Measurements from ENCODE around the gene IMMP2L. TPM values are rescaled to one million over a fixed set of nuclear protein-coding genes. Genes with fewer than 3 reads are reported as not detected.
"Not testable (repeated sequence)": the region's sequence is repeated elsewhere in the genome, so short reads cannot be mapped to it uniquely, and the experiment has no call there.

Gene IMMP2L
- total RNA-seq, 1 donor, result 19.9 TPM

- H3K4me1 ChIP-seq (ENCODE audit: insufficient read depth, low read length), result no peaks in the 10 kb centered on the region
- H3K36me3 ChIP-seq (ENCODE audit: insufficient read depth, low read length), result no peaks in the 10 kb centered on the region
- no peaks in the 10 kb centered on the region for H3K79me2 ChIP-seq (ENCODE audit: insufficient read depth, low read length)
- H3K27ac ChIP-seq (ENCODE audit: low read depth, low read length), result no peak overlapping the region
- no peak overlapping the region for H3K4me3 ChIP-seq (ENCODE audit: insufficient read depth, low read length)
- H4K20me1 ChIP-seq (ENCODE audit: insufficient read depth, low read length), result no peaks in the 10 kb centered on the region
- no peak overlapping the region for H3K4me2 ChIP-seq (ENCODE audit: insufficient read depth, low read length)
- DNase-seq (ENCODE audit: insufficient read length, low spot score, missing footprints), result no peak
- TF ChIP-seq, protein P1, sequence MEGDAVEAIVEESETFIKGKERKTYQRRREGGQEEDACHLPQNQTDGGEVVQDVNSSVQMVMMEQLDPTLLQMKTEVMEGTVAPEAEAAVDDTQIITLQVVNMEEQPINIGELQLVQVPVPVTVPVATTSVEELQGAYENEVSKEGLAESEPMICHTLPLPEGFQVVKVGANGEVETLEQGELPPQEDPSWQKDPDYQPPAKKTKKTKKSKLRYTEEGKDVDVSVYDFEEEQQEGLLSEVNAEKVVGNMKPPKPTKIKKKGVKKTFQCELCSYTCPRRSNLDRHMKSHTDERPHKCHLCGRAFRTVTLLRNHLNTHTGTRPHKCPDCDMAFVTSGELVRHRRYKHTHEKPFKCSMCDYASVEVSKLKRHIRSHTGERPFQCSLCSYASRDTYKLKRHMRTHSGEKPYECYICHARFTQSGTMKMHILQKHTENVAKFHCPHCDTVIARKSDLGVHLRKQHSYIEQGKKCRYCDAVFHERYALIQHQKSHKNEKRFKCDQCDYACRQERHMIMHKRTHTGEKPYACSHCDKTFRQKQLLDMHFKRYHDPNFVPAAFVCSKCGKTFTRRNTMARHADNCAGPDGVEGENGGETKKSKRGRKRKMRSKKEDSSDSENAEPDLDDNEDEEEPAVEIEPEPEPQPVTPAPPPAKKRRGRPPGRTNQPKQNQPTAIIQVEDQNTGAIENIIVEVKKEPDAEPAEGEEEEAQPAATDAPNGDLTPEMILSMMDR (IDR thresholded peaks at IDR 0.05; ENCODE audit: extremely low read depth, low read depth, low read length), result no peak
- H3K9me3 ChIP-seq (ENCODE audit: low read depth, low read length), result peaks cover 2% of the 10 kb centered on the region
- H2AFZ ChIP-seq (ENCODE audit: low read length), result no peak overlapping the region
- H3K27me3 ChIP-seq (ENCODE audit: insufficient read depth, low read length), result no peaks in the 10 kb centered on the region
Measured at GRCh38 chr7:110675383-110676103, 886.7 kb downstream of the IMMP2L start.

DNA sequence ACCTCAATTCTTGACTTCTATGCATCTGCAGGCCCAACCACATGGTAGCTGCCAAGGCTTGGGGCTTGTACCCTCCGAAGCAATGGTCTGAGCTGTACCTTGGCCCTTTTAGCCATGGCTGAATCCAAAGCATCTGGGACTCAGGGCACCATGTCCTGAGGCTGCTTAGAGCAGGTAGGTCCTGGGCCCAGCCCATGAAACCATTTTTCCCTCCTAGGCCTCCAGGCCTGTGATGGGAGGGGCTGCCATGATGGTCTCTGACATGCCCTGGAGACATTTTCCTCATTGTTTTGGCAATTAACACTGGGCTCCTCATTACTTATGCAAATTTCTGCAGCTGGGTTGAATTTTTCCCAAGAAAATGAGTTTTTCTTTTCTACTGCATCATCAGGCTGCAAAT, 889.1 kb downstream of the IMMP2L start:
- TF ChIP-seq, protein P1 (IDR thresholded peaks at IDR 0.05; ENCODE audit: extremely low read depth, low read depth, low read length), result no peak
- Histone ChIP-seq H3K4me3 (ENCODE audit: insufficient read depth, low read length) (no peak overlapping the region), H4K20me1 (ENCODE audit: insufficient read depth, low read length) (no peaks in the 10 kb centered on the region), H3K4me1 (ENCODE audit: insufficient read depth, low read length) (no peaks in the 10 kb centered on the region), H3K4me2 (ENCODE audit: insufficient read depth, low read length) (no peak overlapping the region), H3K27ac (ENCODE audit: low read depth, low read length) (no peak overlapping the region), H2AFZ (ENCODE audit: low read length) (no peak overlapping the region), H3K9me3 (ENCODE audit: low read depth, low read length) (peaks cover 2% of the 10 kb centered on the region), H3K79me2 (ENCODE audit: insufficient read depth, low read length) (no peaks in the 10 kb centered on the region), H3K27me3 (ENCODE audit: insufficient read depth, low read length) (no peaks in the 10 kb centered on the region), H3K36me3 (ENCODE audit: insufficient read depth, low read length) (no peaks in the 10 kb centered on the region)
- DNase-seq (ENCODE audit: insufficient read length, low spot score, missing footprints), result no peak

- Histone ChIP-seq H3K4me2 (ENCODE audit: insufficient read depth, low read length) (no peak overlapping the region), H3K4me3 (ENCODE audit: insufficient read depth, low read length) (no peak overlapping the region), H3K27me3 (ENCODE audit: insufficient read depth, low read length) (no peaks in the 10 kb centered on the region), H3K27ac (ENCODE audit: low read depth, low read length) (no peak overlapping the region), H3K79me2 (ENCODE audit: insufficient read depth, low read length) (no peaks in the 10 kb centered on the region), H3K36me3 (ENCODE audit: insufficient read depth, low read length) (no peaks in the 10 kb centered on the region), H4K20me1 (ENCODE audit: insufficient read depth, low read length) (no peaks in the 10 kb centered on the region), H2AFZ (ENCODE audit: low read length) (no peak overlapping the region), H3K4me1 (ENCODE audit: insufficient read depth, low read length) (no peaks in the 10 kb centered on the region), H3K9me3 (ENCODE audit: low read depth, low read length) (no peaks in the 10 kb centered on the region)
- no peak for DNase-seq (ENCODE audit: insufficient read length, low spot score, missing footprints)
- TF ChIP-seq, protein P1 (IDR thresholded peaks at IDR 0.05; ENCODE audit: extremely low read depth, low read depth, low read length), result no peak
Measured at GRCh38 chr7:110669410-110669809, 892.9 kb downstream of the IMMP2L start.

GRCh38 chr7:110664803-110665202, 897.5 kb downstream of the IMMP2L start:
- DNase-seq (ENCODE audit: insufficient read length, low spot score, missing footprints), result no peak
- TF ChIP-seq, protein P1 (IDR thresholded peaks at IDR 0.05; ENCODE audit: extremely low read depth, low read depth, low read length), result no peak
- no peak overlapping the region for H3K27ac ChIP-seq (ENCODE audit: low read depth, low read length)

DNA sequence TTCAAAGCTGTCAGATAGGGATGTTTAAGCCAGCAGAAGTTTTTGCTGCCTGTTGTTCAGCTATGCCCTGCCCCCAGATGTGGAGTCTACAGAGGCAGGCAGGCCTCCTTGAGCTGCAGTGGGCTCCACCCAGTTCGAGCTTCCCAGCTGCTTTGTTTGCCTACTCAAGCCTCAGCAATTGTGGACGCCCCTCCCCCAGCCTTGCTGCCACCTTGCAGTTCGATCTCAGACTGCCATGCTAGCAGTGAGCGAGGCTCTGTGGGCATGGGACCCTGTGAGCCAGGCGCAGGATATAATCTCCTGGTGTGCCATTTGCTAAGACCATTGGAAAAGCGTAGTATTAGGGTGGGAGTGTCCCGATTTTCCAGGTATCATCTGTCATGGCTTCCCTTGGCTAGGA, 901.7 kb downstream of the IMMP2L start:
- not testable (repeated sequence) for H3K36me3 ChIP-seq (ENCODE audit: insufficient read depth, low read length); H3K4me3 ChIP-seq (ENCODE audit: insufficient read depth, low read length); H3K27me3 ChIP-seq (ENCODE audit: insufficient read depth, low read length); H3K4me2 ChIP-seq (ENCODE audit: insufficient read depth, low read length); DNase-seq (ENCODE audit: insufficient read length, low spot score, missing footprints); H3K4me1 ChIP-seq (ENCODE audit: insufficient read depth, low read length); H2AFZ ChIP-seq (ENCODE audit: low read length); H3K27ac ChIP-seq (ENCODE audit: low read depth, low read length); H3K79me2 ChIP-seq (ENCODE audit: insufficient read depth, low read length); H3K9me3 ChIP-seq (ENCODE audit: low read depth, low read length); H4K20me1 ChIP-seq (ENCODE audit: insufficient read depth, low read length)

More at GRCh38 chr7:110664803-110665202, 897.5 kb downstream of the IMMP2L start:
- Histone ChIP-seq H3K9me3 (ENCODE audit: low read depth, low read length) (peaks cover 3% of the 10 kb centered on the region), H4K20me1 (ENCODE audit: insufficient read depth, low read length) (no peaks in the 10 kb centered on the region), H2AFZ (ENCODE audit: low read length) (no peak overlapping the region), H3K4me2 (ENCODE audit: insufficient read depth, low read length) (no peak overlapping the region), H3K36me3 (ENCODE audit: insufficient read depth, low read length) (no peaks in the 10 kb centered on the region), H3K4me3 (ENCODE audit: insufficient read depth, low read length) (no peak overlapping the region), H3K27me3 (ENCODE audit: insufficient read depth, low read length) (no peaks in the 10 kb centered on the region), H3K4me1 (ENCODE audit: insufficient read depth, low read length) (no peaks in the 10 kb centered on the region), H3K79me2 (ENCODE audit: insufficient read depth, low read length) (no peaks in the 10 kb centered on the region)

Data from osteoblast (primary cell).